ENCODE data around the gene PRPF6.
"Not testable (repeated sequence)": the region's sequence is repeated elsewhere in the genome, so short reads cannot be mapped to it uniquely, and the experiment has no call there.

PRPF6 gene

GRCh38 chr20:63973636-63974401, 7.1 kb upstream of the PRPF6 start:
- peak; percentile 50 for DNase-seq (ENCODE audit: low read depth)

- no peak for DNase-seq (ENCODE audit: low read depth)
These were observed 6.3 kb upstream of the PRPF6 start for GRCh38 chr20:63974402-63975200.

- not testable (repeated sequence) for DNase-seq (ENCODE audit: low read depth)
These were observed 4.4 kb upstream of the PRPF6 start for GRCh38 chr20:63976511-63976910.

- no peak for DNase-seq (ENCODE audit: low read depth)
These were observed 3.8 kb upstream of the PRPF6 start for GRCh38 chr20:63976980-63977738.

- peak; percentile 28 for DNase-seq (ENCODE audit: low read depth)
These were observed 3.1 kb upstream of the PRPF6 start for GRCh38 chr20:63977739-63978276.

- DNase-seq (ENCODE audit: low read depth), result peak; percentile 40
These were observed 2.4 kb upstream of the PRPF6 start for GRCh38 chr20:63978319-63979228.

- DNase-seq (ENCODE audit: low read depth), result no peak
These were observed 1.7 kb upstream of the PRPF6 start for GRCh38 chr20:63979229-63979556.

GRCh38 chr20:63979557-63980316, 1.2 kb upstream of the PRPF6 start, which contains the start of gene SAMD10:
Gene SAMD10 (minus strand): TSS chr20:63979642. CDS start chr20:63979467, 175 bp downstream.
- DNase-seq (ENCODE audit: low read depth), result peak; percentile 58

GRCh38 chr20:63980317-63980805, 571 bp upstream of the PRPF6 start:
- DNase-seq (ENCODE audit: low read depth), result peak; percentile 40

- DNase-seq (ENCODE audit: low read depth), result no peak
These were observed 2.0 kb downstream of the PRPF6 start for GRCh38 chr20:63982937-63983336.

GRCh38 chr20:64000906-64001305, 20.0 kb downstream of the PRPF6 start:
- no peak for DNase-seq (ENCODE audit: low read depth)

- no peak for DNase-seq (ENCODE audit: low read depth)
These were observed 20.7 kb downstream of the PRPF6 start for GRCh38 chr20:64001607-64002011.

- DNase-seq (ENCODE audit: low read depth), result no peak
These were observed 23.2 kb downstream of the PRPF6 start for GRCh38 chr20:64003960-64004725.

GRCh38 chr20:64005394-64005793, 24.5 kb downstream of the PRPF6 start:
- no peak for DNase-seq (ENCODE audit: low read depth)

GRCh38 chr20:64006490-64006889, 25.6 kb downstream of the PRPF6 start:
- DNase-seq (ENCODE audit: low read depth), result no peak

- DNase-seq (ENCODE audit: low read depth), result no peak
These were observed 26.0 kb downstream of the PRPF6 start for GRCh38 chr20:64006902-64007301.

- no peak for DNase-seq (ENCODE audit: low read depth)
These were observed 29.0 kb downstream of the PRPF6 start for GRCh38 chr20:64009811-64010387.

- DNase-seq (ENCODE audit: low read depth), result no peak
These were observed 29.8 kb downstream of the PRPF6 start for GRCh38 chr20:64010711-64011237.

GRCh38 chr20:64011366-64011779, 30.4 kb downstream of the PRPF6 start:
- DNase-seq (ENCODE audit: low read depth), result no peak
